ENCODE data around the gene ODAD2. TPM values are rescaled to one million over a fixed set of nuclear protein-coding genes. Genes with fewer than 3 reads are reported as not detected.
"Not testable (repeated sequence)": the region's sequence is repeated elsewhere in the genome, so short reads cannot be mapped to it uniquely, and the experiment has no call there.

The ODAD2 gene, protein sequence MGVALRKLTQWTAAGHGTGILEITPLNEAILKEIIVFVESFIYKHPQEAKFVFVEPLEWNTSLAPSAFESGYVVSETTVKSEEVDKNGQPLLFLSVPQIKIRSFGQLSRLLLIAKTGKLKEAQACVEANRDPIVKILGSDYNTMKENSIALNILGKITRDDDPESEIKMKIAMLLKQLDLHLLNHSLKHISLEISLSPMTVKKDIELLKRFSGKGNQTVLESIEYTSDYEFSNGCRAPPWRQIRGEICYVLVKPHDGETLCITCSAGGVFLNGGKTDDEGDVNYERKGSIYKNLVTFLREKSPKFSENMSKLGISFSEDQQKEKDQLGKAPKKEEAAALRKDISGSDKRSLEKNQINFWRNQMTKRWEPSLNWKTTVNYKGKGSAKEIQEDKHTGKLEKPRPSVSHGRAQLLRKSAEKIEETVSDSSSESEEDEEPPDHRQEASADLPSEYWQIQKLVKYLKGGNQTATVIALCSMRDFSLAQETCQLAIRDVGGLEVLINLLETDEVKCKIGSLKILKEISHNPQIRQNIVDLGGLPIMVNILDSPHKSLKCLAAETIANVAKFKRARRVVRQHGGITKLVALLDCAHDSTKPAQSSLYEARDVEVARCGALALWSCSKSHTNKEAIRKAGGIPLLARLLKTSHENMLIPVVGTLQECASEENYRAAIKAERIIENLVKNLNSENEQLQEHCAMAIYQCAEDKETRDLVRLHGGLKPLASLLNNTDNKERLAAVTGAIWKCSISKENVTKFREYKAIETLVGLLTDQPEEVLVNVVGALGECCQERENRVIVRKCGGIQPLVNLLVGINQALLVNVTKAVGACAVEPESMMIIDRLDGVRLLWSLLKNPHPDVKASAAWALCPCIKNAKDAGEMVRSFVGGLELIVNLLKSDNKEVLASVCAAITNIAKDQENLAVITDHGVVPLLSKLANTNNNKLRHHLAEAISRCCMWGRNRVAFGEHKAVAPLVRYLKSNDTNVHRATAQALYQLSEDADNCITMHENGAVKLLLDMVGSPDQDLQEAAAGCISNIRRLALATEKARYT
- under 1 TPM in 2 of 3 donors, not detected in 1; 0.02 to 0.09 TPM for polyA plus RNA-seq

DNA sequence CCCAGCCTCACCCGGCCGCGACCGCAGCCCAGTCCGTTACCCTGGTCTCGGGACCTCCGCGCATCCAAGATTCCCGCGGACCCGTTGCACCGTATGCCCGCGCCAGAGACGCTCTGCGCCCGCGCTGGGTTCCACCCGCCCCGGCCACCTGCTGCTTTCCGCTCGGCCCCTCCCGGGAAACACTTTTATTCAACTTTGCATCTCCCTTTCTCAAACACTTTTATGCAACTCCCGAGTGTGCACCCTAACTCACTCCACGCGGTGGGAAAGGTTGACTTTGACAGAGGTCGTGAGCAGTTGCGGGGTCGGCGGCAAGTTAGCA, at the start of gene ODAD2:
TSS of gene ODAD2 (minus strand) at position 126 of the 322 bp plus-strand sequence. CDS start 3,937 bp downstream, outside the sequence.
- 2 to 3% (median 2%) methylated on average over 27 to 30 of the region's 30 CpGs for WGBS, 3 donors
- H3K27ac ChIP-seq (ENCODE audit: low read depth, low read length) = no peak within 1 kb of the TSS

DNA sequence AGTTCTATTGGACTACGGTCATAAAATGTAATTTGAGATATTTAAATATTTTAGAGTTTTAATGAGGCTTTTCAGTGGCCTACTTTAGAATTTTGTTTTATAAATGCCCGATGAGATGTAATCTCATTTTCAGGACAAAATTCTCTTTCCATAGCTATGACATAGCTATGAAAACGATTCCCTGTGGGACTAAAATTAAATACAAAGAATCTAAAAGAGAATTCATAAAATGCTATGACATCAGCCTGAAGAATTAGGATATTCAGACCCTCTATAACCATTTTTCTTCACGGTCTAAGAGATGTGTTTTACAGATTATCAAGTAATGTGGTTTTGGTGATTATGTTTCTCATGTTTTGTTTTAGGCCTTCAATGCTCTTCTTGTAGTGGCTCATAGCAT, 48.2 kb upstream of the ODAD2 start:
- 81 to 85% (median 83%) methylated on average over 4 of the region's 4 CpGs for WGBS, 3 donors
- no peak overlapping the region for H3K27ac ChIP-seq (ENCODE audit: low read depth, low read length)

DNA sequence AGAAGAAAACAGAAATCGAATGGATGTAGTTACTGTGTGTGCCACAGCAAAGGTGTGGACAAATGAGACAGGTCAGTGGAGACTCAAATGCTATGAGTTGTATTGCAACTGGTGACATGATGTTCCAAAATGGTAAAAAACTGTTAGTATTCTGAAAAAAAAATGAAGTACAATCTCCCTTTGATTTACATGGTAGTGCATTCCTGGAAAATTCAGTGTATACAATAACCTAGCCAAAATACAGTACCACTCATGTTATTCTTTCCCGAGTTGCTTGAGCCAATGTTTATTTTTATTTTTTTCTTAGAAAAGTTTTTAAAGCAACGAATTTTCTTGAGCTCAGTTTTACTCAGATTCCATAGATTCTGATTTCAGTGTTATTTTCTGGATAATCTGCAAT, 47.7 kb upstream of the ODAD2 start:
- no peak overlapping the region for H3K27ac ChIP-seq (ENCODE audit: low read depth, low read length)
- WGBS, 3 donors = 60 to 71% (median 68%) methylated on average over 3 of the region's 3 CpGs

DNA sequence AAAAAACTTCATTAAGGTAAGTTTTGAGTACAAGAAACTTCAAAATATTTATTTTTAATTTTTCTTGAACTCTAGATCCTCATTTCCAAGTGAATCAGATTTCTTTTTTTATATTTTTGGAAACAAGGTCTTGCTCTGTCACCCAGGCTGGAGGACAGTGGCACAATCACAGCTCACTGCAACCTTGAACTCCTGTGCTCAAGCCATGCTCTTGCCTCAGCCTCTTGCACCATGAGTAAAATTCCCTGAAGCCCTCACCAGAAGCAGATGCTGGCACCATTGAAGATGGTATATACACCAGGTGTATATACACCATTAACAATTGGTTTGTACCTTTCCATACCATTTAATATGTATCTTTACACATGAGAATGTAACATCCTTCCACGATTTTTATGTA, 45.1 kb upstream of the ODAD2 start:
- no peak overlapping the region for H3K27ac ChIP-seq (ENCODE audit: low read depth, low read length)
- whole genome bisulfite sequencing, 3 donors = 65 to 75% (median 70%) methylated on average over 1 of the region's 1 CpG

DNA sequence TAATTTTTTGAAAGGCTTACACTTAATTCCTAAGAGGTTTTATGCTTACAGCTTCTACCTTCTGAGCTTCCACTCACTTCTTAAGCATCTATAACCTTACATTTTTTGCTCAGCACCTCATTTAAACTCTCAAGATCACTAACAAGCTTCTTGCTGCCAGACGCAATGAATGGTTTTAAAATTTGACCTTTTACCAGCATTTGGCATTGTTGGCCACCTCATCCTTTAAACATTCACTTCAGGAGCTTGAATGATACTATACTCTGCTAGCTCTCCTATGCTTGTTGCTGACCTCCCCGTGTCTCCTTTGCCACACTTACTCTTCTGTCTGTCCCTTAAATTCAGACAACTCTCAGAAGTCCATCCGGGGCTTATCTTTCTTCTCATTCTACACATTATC, 37.7 kb upstream of the ODAD2 start:
- H3K27ac ChIP-seq (ENCODE audit: low read depth, low read length) = no peak overlapping the region
- WGBS, 3 donors = 79 to 89% (median 85%) methylated on average over 3 of the region's 3 CpGs

DNA sequence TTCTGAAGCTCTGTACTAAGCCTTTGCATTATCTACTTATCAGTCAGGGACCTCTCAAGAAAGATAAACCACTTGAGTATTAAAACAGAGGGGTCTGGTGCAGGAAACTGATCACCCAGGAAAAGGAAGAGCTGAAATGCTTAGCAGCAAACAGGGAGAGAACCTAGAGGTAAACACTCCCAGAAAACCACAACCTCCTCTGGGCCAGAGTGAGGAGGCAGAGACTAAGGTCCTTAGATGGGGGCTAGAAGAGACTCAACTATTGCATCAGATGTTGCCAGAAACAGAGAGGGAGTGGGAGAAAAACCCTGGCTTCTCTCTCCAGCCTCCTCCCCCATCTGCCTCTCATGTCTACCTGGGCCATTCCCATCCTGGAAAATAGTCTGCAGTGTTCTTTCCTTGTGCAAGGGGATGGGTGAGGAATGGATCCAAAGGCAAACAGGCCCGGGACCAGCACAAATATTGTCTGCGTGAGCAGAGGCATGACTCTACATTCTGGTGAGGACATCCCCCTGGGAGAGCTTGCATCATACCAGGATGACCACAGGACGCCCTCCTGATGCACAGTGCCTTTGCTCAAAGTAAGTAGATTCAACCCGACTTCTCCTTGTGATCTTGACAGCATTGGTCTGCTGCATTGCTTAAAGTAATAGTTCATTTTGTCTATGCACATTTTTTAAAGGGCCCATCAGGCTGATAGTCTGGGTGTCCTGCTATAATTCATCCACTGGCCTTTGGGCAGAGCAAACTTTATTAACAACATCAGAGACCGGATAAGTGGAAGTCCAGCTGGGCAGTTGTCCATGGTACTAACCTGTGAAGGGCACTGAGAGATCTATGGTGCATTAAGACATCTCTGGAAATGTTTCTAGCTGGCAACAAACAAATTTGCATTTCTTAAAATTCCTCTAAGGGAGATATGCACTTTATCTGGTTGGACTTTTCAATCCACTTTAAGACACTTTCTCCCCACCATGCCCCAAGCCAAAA, 22.4 kb upstream of the ODAD2 start:
- no peak overlapping the region for H3K27ac ChIP-seq (ENCODE audit: low read depth, low read length)
- WGBS, 3 donors = 70 to 71% (median 71%) methylated on average over 5 of the region's 5 CpGs

DNA sequence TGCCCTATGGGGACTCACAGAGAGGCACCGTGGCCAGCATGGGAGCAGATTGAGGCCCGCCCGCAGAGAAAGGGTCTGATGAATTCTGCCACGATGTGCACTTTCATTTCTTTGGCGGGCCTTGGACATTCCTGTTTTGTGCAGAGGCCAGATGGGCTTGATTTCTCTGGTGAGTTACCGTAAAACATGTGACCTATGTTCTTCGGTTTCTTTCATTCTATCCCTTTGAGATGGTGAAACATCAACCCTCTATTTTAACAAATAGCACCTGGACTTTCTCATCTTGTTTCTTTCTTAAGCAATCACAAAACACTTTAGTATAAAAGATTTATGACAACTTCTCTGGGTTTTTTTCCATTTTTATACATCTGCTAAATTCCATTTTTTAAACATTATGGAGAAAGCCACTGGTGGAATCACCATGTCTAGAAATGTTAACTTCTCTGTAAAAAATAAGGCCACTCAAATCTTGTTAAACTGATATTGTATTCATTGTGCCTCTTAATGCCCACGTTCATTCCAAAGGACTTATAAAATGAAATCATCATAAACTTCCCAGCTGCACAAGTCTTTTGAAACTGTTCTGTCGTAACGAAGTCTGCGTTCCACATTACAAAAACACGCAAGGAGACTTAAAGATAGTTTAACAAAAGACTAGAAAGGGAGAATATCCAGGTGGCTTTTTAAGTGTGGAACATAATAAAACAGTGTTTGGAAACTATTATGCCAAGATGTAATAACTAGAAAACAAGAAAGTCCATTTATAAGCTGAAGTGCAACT, 21.4 kb upstream of the ODAD2 start:
- no peak overlapping the region for H3K27ac ChIP-seq (ENCODE audit: low read depth, low read length)
- WGBS, 3 donors = 65 to 80% (median 73%) methylated on average over 12 of the region's 12 CpGs

DNA sequence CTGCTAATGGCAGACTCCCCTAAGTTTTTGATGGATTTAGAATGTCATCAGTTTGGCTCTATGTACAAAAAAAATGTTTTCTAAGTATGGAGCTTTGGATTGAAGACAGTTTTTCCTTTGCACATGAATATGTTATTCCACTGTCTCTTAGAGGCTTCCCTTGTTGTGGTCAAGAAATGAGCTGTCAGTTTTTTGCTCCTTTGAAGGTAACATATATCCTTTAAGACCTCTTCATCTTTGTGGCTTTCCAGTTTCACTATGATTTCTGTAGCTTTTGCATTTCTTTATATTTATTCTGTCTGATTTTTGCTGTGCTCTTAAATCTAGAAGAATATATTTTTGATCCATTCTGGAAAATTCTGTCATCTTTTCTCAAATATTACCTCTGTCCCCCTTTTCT, 15.8 kb upstream of the ODAD2 start:
- H3K27ac ChIP-seq (ENCODE audit: low read depth, low read length) = no peak overlapping the region

DNA sequence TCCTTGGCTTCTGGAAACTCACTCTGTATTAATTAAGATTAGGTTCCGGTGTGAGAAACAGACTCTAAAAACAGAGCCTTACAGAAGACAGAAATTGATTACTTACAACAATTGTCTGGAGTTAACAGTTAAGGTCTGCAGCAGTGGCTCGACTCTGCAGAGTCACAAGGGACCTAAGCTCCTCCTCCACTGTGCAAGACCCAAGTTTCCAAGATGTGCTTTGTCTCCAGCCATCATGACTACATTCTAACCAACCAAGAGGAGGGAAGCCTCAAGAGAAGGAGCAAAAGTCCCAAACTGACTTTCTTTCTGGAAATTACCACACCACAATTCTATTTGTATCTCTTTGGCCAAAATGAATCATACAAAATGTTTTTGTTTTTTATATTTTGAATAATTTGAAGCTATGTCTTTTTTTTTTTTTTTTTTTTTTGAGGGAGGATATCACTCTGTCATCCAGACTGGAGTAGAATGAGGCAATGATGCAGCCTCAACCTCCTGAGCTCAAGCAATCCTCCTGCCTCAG, 14.2 kb upstream of the ODAD2 start:
- WGBS, 3 donors = 29 to 47% (median 45%) methylated on average over 2 of the region's 2 CpGs
- no peak overlapping the region for H3K27ac ChIP-seq (ENCODE audit: low read depth, low read length)

DNA sequence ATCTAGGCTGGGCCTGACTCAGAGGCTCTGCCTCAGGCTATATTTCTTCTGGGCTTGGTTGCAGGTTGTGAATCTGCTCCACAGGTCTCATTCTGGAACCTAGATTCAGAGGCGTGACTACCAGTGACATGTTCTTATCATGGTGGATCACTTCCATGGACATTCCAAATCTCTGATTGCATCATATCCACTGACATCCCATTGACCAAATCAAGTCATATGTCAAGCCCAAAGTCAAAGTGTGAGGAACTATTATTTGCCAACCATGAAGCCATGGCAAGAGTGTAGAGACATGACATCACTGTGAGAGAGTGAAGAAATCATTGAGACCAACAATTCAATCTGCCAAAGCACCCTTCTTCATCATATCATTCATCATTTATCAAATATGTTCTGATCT, 11.9 kb upstream of the ODAD2 start:
- H3K27ac ChIP-seq (ENCODE audit: low read depth, low read length) = no peak overlapping the region
- WGBS, 3 donors = 75 to 97% (median 87%) methylated on average over 1 of the region's 1 CpG

DNA sequence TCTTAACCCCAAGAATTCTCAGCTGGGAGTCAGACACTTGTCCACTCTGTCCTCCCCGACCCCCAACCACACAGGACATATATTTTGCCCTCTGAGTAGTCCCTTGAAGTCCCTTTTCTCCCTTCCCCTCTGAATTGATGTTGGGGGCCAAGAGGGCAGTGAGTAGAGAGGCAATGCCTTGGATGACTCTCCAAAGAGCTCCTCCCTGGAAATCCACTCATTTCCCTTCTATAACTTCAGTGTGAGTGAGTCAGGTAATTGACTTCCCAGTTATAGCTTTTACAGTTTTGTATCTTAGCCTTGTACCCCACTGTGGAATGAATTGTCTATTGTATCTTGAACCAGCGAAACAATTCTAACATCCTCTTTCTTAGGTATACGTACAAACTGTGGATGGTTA, 9.2 kb upstream of the ODAD2 start:
- H3K27ac ChIP-seq (ENCODE audit: low read depth, low read length) = no peak overlapping the region
- WGBS, 3 donors = 59 to 82% (median 74%) methylated on average over 3 of the region's 3 CpGs

DNA sequence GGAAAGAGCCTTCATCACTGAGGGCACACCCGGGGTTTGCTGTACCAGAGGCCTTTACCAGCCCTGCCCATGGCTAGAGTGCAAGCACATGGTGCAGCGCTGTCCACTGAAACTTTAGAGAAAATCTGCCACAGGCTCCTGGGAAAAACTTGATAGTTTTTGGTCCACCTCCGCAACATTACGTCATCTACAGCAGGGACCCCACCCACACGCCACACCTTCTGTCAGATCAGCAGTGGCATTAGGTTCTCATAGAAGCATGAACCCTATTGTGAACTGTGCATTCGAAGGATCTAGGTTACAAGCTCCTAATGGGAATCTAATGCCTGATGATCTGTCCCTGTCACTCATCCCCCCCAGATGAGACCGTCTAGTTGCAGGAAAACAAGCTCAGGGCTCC, 2.5 kb upstream of the ODAD2 start:
- H3K27ac ChIP-seq (ENCODE audit: low read depth, low read length) = no peak overlapping the region
- 87 to 91% (median 90%) methylated on average over 7 of the region's 7 CpGs for WGBS, 3 donors

DNA sequence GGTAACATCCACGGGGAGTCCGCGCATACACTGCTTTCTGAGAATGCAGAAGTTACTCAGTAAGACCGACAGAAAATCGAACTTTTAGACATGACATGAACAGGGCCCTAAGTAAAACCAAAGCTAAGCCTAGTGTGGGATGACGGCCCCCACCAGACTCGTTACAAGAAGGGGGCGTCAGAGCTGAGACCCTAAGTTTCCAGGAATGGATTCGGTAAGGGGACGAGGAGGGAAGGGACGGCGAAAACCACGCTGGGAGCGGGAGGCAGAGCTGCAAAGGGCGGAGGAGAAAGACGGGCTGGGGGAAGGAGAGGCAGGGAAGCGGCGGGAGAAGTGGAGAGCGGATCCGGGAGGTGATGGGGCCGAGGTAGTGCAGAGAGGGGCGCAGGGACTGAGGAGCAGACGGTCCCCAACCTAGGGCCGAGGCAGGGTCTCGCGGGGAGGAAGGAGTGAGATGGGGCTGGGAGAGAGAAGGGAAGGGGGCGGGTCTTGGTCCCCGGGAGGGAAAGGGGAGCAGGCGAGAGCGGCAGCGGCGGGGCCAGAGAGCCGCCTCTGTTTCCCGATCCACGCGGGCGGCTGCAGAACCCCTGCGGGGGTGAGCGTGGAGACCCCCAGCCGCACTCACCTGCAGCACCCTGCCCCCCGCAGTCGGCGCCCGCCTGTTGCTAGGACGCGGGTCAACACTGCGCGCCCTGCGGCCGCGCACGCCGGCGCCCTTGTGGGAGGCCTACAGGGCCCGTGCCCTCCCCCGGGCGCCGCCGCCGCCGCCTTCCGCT, 513 bp downstream of the ODAD2 start:
- WGBS, 3 donors = 1% methylated on average over 49 to 62 of the region's 62 CpGs
- H3K27ac ChIP-seq (ENCODE audit: low read depth, low read length) = no peak overlapping the region

DNA sequence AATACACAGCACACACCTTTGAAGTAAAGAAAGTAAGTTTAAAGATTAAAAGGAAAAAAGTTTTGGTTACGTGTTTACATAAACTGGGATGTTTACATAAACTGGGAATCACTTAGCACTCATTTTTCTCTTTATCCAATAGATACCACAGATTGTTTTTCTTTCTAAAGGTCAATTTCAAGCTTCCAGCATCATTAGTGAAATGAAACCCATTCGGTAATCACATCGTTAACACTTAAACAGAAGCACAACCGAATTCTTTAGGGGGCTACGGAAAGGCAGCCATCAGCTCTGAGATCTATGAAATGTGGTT, 1.1 kb downstream of the ODAD2 start:
- WGBS, 3 donors = 12 to 15% (median 13%) methylated on average over 5 of the region's 5 CpGs
- H3K27ac ChIP-seq (ENCODE audit: low read depth, low read length) = no peak overlapping the region

DNA sequence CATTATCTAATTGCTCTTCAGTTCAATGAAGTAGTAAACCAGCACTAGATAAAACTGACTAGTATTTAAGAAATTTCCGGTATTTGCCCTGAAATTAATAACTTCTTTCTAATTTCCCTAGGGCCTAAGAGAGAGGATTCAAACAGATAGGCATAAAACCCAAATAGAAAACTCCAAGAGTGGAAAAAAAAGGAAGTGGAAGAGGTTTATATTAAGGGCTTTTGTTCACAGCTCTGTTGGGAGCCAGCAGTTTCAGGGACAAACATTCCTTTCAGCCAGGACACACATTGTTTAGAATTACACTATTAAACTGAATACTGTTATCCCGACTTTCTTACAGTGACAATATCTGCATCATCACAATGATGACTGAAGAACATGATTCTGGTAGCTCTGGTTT, 3.6 kb downstream of the ODAD2 start:
- H3K27ac ChIP-seq (ENCODE audit: low read depth, low read length) = no peak overlapping the region
- WGBS, 3 donors = 67 to 74% (median 68%) methylated on average over 2 of the region's 2 CpGs

DNA sequence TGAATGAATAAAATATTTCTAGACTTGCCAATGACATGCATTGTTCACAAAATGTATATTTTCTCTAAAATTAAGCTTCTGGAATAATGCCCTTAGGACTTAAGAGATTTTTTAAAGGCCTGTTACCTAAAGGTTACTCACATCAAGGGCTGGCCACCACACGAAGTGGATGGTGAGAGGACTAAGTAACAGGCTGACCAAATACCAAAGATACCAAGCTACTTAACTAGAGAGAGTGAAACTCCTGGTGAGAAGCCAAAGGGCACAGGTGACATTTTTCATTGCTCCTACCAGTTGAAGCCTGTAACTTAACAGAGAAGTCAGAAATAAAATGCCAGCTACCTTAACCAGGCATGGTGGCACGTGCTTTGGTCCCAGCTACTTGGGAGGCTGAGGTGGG, 9.5 kb downstream of the ODAD2 start:
- not testable (repeated sequence) for H3K27ac ChIP-seq (ENCODE audit: low read depth, low read length)
- 72 to 80% (median 73%) methylated on average over 2 of the region's 2 CpGs for WGBS, 3 donors

DNA sequence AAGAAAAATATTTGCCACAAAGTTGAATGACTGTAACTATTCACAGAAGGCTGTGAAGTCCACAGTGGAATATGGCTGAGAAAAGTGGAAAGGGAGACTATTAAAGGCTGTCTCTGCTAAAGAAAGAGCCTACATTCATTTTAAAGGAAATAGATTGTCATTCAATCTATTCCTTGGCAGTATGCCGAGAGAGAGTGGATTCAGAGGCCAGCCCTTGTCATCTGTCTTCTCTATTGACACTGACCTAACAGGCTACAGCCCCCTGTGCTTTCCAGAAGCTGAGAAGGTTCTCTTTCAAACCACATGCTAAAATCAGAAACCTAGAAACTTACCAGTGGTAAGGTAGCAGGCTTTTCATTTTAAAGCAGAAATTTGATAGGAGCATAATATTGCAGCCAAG, 12.1 kb downstream of the ODAD2 start:
- 24 to 61% (median 45%) methylated on average over 1 of the region's 1 CpG for WGBS, 3 donors
- no peak overlapping the region for H3K27ac ChIP-seq (ENCODE audit: low read depth, low read length)
